Smooth muscle cell of the brain vasculature (primary cell): ENCODE results near the gene ITSN2.

Experiments used
- DNase-seq: peaks from one replicate; pipeline ENCODE4 v3.0.0-alpha.2; 2012; ENCODE audit warnings: low read depth, low spot score

Gene ITSN2

DNA sequence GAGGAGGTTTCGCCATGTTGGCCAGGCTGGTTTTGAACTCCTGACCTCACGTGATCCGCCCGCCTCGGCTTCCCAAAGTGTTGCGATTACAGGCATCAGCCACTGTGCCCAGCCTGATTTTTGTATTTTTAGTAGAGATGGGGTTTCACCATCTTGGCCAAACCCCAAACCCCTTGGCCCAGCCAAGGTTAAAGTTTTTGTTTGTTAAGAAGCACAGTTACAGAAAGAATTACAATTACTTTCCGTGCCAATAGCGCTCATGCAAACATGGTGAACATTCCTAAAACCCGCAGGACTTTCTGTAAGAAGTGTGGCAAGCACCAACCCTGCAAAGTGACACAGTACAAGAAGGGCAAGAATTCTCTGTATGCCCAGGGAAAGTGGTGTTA is 26.1 kb downstream of the ITSN2 start:
- no peak for DNase-seq

DNA sequence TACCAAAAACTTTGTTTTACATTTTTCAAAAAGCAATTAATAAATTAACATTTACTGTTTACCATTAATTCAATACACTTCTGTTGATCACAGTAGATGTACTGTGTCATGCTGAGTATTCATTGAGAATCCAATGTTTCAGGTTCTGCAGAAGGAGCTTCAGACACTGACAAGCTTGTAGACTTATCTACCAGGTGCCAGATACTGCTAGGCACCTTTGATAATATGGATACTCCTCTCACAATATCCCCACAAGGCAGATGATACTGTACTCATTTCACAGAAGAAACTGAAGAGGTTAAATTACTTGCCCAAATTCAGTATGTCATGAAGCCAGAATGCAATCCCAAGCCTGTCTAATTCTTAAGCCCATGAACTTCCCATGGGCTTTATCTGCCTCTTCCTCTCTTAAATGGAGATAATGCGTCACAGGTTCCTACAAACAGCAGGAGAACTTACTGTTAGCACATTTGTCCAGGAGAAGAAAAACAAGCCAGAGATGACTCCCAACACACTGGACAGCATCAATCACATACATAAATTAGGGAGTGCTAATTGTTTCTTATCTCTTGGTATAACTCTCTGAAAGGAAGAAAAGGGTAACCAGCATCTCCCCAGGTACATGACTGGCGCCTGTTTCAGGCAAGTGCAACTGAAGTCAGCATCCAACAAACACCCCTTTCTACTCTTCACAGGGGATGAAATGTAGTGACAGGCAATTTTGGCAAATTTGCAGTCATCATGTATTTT is 27.4 kb downstream of the ITSN2 start:
- DNase-seq: no peak

DNA sequence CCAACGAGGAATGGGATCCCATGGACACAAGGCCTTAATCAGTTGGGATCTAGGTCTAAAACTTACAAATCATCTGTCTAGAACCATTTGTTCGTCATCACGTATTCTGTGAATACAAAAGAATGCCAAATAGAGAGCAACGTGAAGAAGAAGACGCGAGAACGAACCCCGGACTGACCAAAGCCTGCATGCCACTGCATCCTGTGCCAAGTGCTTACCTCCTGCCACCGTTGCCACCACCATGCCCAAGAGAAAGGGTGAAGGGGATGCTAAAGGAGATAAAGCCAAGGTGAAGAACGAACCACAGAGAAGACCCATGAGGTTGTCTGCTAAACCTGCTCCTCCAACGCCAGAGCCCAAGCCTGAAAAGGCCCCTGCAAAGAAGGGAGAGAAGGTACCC is 30.2 kb downstream of the ITSN2 start:
- no peak for DNase-seq

DNA sequence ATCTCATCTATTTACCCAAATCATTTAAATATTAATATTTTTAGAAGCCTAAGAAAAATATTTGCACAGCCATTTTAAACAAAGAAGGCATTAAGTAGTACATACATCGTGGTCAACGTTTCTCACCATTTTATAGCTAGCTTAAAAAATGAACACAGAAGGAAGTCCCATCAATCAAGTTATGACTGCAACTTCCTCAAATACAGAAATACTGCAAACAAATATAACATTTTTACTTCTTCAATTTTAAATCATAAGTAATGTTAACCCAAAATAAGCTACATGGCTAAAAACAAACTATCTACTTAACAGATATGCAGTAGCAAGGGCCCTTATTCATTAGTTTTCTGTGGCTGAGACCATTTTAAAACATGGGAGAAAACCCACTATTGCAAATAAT is 30.6 kb downstream of the ITSN2 start:
- no peak for DNase-seq

DNA sequence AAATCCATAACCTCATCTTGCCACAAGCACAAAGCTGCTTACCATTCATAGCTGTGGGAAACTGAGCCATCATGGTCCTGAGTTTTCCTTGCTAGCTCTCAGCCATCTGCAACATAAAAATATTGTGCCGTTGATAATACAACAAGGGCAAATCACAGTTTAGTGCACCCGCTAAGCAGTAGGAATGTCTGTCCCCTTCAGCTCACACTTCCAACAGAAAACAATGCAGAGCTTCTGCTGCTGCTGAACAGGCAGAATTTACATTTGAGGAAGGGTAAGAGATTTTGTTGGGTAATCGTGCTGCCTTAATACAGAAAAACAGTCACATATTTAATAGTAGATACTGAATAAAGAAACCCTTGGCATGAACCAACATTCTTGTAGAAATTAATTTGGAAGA is 32.3 kb downstream of the ITSN2 start:
- DNase-seq: no peak

DNA sequence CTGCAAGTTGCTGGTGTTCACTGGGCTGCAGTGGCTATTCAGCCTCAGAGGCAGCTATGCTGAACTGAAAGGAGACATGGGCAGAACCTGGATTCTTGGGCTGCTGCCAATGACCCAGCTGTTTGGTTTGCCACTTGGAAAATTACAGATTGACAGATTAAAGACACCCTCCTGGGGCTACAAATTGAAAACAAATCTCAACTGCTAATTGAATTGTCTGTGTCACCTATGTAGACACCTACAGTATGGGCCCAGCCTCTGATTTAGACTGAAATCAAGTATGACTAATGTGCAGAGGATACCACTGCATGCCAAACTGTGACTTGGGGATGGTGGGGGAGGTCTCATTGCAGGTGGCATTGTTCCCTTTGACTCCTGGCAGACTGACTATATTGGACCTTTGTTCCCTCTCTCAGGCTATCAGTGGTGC is 42.8 kb downstream of the ITSN2 start:
- no peak for DNase-seq

DNA sequence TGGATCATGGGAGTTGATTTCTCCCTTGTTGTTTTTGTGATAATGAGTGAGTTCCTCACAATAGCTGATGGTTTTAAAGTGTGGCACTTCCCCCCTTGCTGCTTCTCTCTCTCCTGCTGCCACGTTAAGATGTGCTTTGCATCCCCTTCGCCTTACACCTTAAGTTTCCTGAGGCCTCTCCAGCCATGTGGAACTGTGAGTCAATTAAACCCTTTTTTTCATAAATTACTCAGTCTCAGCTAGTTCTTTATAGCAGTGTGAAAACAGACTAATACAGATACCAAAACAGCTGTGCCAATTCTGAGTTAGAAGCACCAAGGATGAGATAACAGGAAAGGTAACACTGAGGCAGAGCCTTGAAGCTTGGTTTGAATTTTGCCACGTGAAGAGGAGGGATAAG is 44.7 kb downstream of the ITSN2 start:
- no peak for DNase-seq

DNA sequence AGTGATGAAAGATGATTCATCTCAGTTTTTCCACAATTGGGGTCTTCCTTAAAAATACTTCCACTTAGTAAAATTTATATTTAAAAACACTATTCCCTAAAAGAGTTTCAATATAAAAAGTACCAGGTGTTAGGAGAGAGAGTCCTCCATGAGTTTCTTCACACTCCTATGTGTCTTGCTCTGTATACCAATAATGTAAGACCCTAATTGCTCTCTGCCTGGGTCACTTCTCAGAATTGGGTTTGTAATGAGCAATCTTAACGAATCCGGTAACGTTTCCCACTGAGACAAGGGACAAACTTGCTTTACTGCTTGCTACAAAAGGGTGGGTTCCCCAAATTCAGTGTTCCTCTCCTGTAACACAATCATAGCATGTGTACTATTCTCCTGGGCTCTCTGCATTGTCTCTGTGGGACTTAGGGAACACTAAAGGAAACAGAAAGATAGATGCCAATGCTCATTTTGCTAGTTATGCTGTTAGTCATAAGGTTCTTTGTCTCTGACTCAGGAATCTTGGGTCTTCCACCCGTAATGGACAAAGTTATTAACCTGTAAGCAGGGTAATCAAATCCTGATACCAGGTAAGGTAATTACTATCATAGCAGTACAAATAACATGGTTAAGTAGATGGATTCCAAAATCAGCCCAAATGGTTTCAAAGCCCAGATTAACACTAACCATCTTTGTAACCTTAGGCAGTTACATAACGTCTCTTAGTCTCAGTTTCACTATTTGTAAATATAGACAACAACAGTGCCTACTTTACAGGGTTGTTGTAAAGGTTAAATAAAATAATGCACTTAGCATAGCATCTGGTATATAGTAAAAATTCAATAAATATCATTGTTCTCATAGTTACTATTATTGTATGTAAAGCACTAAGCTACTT is 46.3 kb downstream of the ITSN2 start:
- DNase-seq: no peak

DNA sequence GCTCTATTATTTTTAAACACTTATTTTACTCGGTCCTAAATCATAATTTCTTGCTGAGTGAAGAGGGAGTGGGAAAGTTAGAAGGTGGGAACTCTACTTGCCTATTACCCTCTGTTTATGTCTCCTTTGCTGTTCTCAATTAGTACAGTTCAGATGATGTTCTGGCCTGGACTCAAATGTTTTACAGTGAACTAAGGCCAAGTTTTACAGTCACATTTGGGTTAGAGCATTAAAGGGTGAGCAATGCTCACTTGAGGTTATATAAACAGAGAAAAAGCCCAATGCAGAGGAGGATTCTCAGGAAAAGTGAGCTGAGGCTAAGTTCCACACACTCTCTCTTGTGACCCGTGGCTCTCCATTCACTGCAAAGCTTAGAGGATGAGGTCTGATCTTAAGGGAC is 52.4 kb downstream of the ITSN2 start:
- DNase-seq: no peak

DNA sequence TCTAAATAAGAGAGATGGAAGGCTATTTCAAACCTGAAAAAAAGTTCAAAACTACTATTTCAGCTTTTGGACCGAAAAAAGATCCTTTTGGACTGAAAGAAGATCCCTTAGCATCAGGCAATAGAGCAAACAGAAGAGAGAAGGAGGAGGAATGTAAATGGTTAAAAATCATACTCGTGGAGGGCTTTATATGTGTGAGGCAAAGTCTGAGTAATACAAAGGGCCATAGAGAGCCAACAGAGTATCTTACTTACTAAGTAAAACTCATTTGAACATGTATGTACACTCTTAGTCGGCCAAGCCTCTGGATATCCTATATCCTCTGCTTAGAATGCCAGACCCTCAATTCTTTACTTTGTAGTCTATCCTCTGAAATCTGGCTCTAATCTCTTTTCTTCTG is 55.7 kb downstream of the ITSN2 start:
- no peak for DNase-seq

DNA sequence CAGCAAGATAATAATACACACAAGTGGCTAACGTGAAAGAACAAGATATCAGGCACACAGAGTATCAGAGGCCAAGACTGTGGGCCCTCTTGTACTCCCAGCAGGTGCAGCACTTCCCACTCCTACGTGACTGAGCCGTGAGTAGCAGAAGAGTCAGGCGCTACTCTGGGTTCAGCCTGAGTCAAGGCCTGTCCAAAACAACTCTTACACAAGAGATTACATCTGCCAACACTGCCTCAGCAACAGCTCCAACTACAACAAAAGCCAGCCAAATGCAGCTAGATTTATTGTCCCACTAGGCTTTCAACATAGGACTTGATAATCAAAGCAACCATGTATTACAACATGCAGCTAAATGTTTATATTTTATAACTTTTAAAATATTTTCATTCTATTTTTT is 56.2 kb downstream of the ITSN2 start:
- DNase-seq: no peak

DNA sequence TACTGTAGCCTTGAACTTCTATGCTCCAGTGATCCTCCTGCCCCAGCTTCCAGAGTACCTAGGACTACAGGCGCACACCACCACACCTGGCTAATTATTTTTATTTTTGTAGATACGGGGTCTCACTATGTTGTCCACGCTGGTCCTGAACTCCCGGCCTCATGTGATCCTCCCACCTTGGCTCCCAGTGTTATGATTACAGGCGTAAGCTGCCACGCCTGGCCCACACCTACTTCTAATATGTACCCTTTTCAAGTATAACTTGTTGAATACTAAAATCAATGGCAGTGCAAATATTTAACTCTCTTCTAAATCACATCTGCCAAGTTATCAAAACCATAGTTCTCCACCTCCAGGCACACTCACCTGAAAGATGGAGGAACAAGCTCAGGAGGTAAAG is 58.7 kb downstream of the ITSN2 start:
- DNase-seq: no peak

DNA sequence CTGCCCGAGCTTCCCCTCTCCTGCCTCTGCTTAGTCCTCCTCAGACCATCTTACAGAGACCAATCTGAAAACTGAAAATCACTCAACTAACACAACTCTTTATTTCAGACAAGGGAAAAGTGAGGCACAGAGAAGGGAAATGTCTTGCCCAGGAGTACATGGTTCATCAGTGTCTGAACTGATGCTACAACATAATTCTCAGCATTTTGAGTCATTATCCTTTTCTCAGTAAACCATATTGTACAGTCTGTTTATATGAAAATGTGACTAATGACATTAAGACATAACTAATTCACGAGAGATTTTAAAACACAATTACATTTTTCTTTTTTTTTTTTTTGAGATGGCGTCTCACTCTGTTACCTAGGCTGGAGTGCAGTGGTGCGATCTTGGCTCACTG is 62.7 kb downstream of the ITSN2 start:
- DNase-seq: no peak

DNA sequence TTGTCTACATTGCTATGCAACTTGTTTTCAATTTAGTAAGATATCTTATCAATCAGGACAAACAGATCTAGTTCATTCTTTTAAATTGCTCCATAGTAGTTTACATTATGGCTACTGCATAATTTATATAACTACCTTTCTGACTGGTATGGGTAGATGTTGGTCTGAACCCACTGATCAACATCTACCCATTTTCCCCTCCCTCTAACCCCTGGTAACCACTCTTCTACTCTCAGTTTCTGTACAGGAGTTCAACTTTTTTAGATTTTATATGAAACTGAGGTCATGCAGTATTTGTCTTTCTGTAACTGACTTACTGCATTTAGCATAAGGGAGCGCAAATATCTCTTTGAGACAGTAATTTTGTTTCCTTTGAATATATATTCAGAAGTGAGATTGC is 73.2 kb downstream of the ITSN2 start:
- DNase-seq: no peak

DNA sequence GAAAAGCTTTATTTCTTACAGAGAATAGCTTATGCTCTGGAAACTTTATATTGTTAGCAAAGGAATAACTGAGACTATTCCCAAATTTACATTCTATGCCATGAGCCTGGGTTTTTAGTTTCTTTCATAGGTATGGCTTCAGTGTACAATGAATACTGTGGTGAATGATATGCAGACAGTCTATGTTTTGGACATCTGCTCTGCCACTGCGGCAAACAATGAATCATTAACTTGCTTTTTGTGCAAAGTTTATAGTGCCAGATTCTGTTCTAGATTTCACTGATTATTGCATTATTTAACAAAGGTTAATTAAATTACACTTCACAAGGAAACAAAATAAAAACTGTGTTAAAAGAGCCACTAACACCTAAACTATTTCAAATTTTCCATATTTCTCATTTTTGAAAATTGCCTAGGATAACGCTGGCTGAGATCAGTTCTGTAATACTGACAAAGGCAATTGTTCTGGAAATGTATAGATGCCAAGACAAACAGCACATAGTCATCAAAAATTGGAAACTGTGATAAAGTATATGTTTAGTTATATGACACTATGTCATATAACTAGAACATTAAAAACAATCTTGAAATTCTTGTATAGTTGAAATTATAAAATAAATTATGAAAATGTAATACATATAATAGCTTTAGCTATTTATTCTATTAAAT is 74.7 kb downstream of the ITSN2 start:
- no peak for DNase-seq

DNA sequence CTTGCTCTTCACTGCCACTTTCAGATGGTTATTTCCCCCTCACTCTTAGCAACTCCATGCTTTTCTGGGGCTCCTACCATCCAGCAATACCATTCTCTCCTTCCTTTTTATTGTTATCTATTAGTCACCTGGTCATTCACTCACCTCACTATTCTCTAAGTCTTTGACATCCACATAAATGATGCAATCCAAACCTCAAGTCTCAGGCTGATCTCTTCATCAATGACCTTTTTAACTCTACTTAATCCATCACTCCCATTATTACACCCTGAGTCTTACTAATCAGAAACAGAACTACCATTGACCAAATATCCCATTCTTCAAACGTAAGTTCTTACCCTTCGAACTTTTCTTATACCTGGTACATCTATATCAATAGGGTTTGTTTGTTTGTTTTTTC is 79.7 kb downstream of the ITSN2 start:
- DNase-seq: no peak

DNA sequence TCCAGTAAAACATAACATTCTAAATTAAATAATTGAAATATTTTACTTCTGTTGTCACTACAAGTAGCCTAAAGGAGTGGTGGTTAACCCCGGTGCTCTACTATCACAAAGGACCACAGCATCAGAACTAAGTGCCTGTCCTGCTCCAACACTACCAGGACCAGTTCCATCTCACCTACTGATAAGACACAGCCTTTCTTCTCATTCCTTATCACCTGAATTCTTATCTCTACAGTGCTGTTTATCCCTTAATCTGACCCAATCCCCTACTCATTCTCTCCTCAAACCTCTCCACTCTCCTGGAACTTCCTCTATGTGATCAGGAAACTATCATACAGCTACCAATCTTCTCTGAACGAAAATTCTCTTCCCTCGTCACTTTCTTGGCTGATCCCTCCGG is 80.2 kb downstream of the ITSN2 start:
- DNase-seq: no peak

DNA sequence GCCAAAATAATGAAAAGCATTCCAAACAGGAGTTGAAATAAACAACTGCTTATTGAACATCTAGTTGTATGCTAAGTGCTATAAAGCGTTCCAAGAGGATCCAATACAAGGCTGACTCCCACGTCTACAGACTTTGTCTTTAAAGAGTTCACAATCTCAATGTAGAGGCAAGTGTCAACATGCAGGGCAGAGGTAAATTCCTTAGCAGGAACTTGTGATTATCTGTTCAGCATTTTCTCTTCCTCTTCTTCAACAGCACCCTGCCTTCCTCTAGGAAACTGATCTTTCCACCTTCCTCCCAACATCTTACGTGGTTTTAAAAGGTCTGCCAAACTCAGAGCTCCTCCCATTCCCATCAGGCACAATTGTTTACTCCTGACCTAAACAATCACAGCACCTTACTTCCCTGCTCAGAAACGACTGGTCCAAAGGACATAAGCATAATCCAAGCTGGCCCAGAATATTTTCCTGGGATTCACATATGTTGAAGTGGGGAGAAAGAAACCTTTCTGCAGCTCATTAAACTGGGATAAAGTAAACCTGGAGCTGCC is 83.9 kb downstream of the ITSN2 start:
- no peak for DNase-seq

DNA sequence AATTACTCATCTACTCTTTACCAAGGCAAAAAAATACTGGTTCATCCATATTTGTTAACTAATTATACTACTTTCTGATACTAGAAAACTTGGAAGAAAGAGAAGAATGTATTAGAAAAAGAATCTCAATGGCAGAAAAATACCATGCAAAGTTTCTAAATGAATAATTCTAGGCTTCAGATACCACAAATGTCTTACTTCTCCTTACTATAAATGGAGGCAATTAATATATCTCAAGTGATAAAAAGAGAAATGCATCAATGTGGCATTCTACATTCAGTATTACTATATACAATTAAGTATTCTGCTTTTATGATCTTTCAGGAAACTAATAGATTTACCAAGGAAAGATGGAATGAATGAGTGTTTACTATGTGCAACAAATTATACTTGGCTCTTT is 85.5 kb downstream of the ITSN2 start:
- no peak for DNase-seq

DNA sequence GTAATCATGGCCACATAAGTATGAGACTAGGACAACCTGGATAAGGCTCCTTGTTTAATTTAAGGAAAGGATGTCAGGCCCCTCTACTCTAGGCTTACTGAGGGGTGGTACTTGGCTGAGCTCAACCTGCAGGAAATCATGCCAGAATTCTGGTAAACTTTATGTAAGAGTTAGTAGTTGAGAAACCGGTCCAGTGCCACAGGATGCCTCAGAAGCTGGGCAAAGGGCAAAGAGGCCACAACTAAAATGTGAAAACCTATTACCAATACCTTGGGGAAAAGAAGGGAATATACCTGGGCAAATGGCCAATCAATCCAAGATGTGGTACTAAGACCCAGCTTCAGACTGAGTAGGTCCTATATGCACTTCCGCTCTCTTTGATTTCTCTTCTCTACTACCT is 86.7 kb downstream of the ITSN2 start:
- no peak for DNase-seq

DNA sequence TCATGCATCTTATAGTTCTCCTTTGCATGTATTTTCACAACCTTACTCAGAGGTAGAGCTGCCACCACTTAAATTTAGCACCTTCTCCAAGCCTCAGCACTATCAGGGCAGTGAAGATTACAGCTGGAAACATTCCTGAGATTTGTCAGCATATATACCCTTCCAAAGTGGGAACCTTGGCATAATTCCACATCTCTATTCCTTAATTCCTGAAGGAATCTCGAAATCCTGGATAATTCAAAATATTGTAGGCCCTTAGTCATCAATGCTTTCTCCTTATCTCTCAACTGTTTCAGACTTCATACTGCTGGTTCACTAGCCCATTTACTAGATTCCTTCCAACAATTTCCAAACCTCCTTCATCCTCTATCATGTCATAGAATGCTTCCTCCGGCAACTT is 87.4 kb downstream of the ITSN2 start:
- DNase-seq: no peak

DNA sequence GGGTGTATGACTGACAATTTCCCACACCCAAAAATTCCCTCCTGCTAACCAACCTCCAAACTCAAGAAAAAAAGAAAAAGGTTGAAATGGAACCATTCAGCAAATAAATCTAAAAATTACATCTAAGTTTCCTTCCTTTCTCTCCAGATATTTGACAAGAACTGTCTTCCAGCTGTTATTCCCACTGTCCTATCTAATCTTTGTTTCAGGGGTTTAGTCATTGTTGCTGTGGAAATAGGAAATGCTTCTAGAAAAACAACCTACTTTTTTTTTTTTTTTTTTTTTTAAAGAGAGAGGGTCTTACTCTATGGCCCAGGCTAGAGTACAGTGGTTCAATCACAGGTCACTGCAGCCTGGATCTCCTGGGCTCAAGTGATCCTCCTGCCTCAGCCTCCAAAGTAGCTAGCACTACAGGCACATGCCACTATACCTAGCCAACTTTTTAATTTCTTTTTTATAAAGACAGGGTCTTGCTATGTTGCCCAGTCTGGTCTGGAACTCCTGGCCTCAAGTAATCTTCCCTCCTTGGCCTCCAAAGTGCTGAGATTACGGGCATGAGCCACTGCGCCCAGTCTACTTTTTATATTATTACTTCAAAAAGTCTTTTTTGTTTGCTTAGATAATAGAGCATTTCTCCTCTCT is 88.1 kb downstream of the ITSN2 start:
- no peak for DNase-seq
